Measurements from ENCODE around the gene SLC26A9.
"Not testable (repeated sequence)": the region's sequence is repeated elsewhere in the genome, so short reads cannot be mapped to it uniquely, and the experiment has no call there.

SLC26A9 gene

DNA sequence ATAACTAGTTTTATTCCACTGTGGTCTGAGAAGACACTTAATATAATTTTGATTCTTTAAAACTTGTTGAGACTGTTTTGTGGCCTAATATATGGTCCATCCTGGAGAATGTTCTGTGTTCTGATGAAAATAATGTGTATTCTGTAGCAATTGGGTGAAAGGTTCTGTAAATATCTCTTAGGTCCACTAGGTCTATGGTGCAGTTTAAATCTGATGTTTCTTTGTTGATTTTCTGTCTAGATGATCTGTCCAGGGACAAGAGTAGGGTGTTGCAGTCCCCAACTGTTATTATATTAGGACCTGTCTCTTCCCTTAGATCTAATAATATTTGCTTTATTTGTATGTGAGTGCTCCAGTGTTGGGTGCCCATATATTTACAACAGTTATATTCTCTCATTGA, 59.5 kb downstream of the SLC26A9 start:
- DNase-seq: no peak

DNA sequence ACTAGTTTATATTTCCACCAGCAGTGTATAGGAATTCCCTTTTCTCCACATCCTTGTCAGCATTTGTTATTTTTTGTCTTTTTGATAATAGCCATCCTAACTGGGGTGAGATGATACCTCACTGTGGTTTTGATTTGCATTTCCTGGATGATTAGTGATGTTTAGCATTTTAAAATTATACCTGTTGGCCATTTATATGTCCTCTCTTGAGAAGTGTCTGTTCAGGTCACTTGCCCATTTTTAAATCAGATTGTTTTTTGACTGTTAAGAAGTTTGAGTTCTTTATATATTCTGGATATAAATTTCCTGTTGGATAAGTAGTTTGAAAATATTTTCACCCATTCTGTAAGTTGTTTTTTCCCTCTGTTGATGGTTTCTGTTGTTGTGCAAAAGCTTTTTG, 62.3 kb downstream of the SLC26A9 start:
- DNase-seq: no peak

DNA sequence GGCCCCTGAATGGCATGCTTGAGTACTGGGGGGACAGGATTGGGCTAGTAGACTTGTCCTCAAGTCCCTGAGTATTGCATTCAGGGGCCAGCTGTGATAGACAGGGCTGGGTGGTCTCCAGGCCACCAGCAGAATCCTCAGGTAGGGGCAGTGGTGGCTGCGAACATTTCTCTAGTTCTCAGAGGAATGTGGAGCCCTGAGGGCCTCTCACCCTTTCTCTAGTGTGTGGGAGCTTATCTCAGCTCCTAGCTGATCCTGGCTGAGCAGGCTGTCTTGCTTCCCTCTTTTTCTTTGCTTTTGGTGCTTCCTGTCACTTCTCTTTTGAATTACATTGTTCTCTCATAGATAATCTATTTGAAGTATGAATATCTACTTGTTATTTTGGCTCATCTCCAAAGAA, 63.3 kb downstream of the SLC26A9 start:
- DNase-seq: no peak

- no peak for DNase-seq
These were observed 65.2 kb downstream of the SLC26A9 start for GRCh38 chr1:205878026-205878425.

DNA sequence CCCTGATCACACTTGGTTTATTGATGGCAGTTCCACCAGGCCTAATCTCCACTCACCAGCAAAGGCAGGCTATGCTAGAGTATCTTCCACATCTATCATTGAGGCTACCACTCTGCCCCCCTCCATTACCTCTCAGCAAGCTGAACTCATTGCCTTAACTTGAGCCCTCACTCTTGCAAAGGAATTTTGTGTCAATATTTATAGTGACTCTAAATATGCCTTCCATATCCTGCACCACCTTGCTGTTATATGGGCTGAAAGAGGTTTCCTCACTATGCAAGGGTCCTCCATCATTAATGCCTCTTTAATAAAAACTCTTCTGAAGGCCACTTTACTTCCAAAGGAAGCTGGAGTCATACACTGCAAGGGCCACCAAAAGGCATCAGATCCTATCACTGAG, 70.1 kb downstream of the SLC26A9 start:
- not testable (repeated sequence) for DNase-seq

GRCh38 chr1:205870236-205870635, 73.0 kb downstream of the SLC26A9 start:
- no peak for DNase-seq
